AG08396 (cell line): ENCODE data around the gene CDKN2B.

ENCODE experiments used
- DNase-seq: peaks from one replicate; pipeline ENCODE4 v3.0.0; 2012; ENCODE audit warnings: low spot score, mixed read lengths

The CDKN2B gene

DNA sequence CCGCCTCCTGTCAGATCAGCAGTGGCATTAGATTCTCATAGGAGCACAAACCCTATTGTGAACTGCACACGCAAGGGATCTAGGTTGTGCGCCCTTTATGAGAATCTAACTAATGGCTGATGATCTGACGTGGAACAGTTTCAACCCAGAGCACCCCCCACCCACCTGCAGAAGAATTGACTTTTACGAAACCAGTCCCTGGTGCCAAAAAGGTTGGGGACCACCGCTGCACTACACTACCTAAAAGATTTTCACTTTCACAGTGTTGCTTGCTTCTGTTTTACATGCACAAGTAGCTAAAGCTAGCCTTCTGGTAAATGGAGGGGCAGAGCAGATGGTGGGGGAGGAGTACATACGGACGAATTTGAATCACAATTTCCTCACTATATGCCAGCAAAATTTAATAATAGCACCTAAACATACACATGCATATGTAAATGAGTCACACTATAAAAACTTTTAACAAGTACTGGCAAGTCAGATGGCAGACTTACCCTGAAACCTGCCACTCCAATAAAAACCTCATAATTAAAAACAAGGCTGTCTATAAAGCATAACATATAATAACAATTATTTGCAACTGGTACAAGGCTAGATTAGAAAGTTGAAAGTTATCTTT, 24.0 kb upstream of the CDKN2B start:
- no peak for DNase-seq

DNA sequence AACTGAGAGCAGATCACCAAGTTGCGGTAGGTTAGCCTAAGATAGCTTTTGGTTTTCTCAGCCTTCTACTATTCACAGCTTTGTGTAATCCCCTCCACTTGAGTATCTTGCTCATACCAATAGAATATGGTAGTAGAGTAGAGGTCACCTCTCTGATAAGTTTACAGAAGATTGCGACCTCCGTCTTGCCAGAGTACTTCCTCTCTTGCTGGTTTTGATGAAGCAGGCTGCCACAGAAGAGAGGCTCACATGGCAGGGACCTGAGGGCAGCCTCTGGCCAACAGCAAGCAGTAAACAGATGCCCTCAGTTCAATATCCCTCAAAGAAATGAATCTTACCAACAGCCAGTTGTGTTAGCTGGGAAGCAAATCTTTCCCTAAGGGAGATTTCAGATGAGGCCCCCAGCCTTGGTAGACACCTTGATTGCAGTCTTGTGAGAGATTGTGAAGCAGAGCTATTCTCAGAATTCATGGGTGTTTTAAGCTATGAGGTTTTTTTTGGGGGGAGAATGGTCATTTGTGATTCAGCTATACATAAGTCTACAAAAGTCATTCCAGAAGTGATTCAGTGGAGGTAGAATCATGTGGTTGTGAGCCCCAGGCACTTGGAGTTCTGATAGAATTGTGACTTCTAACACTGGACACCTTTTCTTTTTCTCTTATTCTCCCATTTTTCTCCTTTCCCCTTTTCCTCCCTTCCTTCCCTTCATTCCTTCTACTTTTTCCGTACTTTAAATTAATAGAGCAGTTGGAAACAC, 22.7 kb upstream of the CDKN2B start:
- DNase-seq = no peak

- DNase-seq = no peak
Observed at GRCh38 chr9:22030101-22030598, 21.0 kb upstream of the CDKN2B start.

- DNase-seq = no peak
Observed at GRCh38 chr9:22029231-22029630, 20.1 kb upstream of the CDKN2B start.

DNA sequence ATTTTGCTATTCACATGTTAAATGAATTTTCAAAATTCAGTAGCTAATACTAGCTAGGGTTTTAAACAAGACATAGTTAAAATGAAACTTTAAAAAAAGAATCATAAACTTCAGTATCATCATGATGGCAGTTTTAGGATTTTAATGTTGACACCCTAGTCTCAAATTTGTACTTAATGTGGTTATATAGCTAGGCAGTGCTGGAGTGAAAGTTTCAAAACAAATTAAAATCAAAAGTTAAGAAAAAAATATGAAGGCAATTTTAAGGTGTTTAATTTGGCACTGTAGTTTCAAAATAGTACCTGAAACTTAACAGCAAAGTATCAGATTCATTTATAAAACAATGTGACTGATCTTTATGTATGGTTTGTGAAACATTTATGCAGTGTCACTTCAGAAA, 19.3 kb upstream of the CDKN2B start:
- DNase-seq = no peak

GRCh38 chr9:22026696-22027095, 17.6 kb upstream of the CDKN2B start:
- DNase-seq = no peak

GRCh38 chr9:22022396-22022795, 13.3 kb upstream of the CDKN2B start:
- no peak for DNase-seq

- DNase-seq = no peak
Observed at GRCh38 chr9:22010866-22011625, 1.9 kb upstream of the CDKN2B start.

DNA sequence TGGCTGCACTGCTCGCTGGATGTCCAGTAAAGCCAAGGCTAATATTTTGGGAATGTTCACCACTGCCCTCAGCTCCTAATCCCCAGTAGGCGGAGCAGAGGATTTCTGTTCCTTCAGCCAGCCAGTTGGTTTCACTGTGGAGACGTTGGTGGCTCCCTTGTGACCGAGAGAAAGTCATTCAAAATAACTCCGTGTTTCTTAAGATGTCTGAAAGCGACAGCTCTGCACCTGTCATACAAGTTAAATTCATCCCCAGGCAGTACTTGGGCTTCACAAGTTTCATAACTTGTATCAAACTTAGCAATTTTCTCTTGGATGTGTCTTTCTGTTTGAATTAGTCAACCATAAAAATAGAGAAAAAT, 382 bp upstream of the CDKN2B start:
- no peak for DNase-seq

DNA sequence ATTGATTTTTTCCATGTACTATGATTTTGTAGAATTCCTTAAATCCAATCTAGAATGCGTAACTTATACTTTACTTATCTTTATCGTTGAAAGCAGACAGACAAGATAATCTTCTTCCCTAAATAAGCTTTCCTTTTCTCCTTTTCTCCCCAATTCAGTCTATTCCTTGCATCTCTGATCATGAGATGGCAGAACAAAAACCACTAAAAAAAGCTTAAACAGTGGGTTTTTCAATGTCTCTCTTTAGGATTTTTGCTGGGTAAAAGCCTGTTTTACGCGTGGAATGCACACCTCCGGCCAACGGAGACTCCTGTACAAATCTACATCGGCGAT, 755 bp downstream of the CDKN2B start:
- DNase-seq = no peak

GRCh38 chr9:22005702-22006606, 3.2 kb downstream of the CDKN2B start:
- no peak for DNase-seq

DNA sequence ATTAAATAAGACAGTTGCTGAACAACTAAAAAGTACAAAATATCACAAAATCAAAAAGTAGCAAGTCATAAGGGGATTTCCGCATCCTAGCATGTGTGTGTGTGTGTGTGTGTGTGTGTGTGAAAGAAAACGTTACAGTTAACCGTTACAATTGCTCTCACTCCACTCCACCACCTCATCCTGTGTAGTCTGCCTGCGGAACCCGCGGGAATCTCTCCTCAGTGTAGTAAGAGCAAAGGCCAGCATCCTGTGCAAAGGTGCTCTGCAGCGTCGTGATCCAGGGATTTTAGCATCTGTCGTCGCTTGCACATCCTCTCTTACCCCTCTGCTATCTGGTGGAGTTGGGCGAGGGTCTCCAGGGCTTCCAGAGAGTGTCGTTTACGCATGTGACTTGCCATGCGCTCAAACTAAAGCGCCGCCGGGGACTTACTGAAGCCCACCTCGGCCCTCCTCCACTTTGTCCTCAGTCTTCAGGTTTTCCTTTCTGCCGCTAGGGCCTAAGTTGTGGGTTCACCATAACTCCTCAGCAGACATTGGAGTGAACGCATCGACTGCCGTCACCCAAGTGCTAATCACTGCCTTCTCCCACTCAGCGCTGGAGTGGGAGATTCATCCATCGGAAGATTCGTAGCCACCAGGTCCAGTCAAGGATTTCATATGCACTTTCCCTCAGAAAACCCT, 3.9 kb downstream of the CDKN2B start:
- DNase-seq = no peak

- no peak for DNase-seq
Observed at GRCh38 chr9:22002038-22002437, 7.1 kb downstream of the CDKN2B start.

DNA sequence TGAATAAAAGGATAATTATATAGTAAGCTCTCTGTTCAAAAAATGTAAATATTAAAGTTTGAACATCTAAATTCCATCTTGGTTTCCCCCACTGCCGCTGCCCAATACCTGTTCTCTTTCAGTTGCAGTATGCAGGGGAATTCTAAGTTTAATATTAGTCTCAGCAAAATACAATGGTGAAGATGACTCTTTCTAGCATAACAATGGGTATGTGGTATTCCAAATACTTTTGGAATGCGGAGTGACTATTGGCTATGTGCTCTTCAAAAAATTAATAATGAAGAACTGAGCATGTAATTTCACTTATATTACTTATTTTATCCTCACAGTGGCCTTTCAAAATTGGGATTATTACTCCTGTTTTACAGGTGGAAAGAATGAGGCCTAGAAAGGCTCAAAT, 11.1 kb downstream of the CDKN2B start:
- no peak for DNase-seq

- no peak for DNase-seq
Observed at GRCh38 chr9:21997480-21997879, 11.6 kb downstream of the CDKN2B start.

DNA sequence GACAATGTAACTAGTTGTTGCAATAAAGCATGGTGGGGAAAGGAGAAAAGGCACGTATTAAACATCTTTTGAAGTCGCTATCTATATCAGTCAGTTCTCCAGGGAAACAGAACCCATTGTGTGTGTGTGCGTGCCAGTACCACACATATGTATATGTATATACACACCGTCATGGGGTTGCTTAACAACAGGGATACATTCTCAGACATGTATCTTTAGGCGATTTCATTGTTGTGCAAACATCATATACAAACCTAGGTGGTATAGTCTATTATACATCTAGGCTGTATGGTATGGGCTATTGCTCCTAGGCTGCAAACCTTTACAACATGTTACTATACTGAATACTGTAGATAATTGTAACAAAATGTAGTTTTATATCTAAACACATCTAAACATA, 12.2 kb downstream of the CDKN2B start:
- DNase-seq = no peak

DNA sequence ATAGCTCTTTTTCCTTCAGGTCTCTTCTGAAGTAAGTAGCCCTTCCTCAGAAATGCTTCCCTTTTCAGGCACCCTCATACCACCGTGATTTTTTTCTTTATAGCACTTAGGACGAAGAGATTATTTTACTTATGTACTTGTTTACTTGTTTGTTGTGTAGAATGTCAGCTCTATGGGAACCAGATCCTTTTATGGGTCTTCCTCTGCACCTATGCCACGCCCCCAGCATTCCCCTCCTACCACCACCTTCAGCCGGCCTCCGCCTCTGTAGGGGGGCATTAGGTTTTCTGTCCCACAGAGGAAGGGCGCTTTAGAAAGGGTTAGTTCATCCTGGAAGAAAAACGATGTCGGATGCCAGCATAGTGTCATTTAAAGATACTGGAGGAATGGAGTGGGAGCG, 12.7 kb downstream of the CDKN2B start:
- no peak for DNase-seq

GRCh38 chr9:21995666-21996398, 13.3 kb downstream of the CDKN2B start:
- peak; percentile 65 for DNase-seq

- DNase-seq = peak; percentile 82
Observed at GRCh38 chr9:21995006-21995665, 14.0 kb downstream of the CDKN2B start.

GRCh38 chr9:21994556-21995005, 14.5 kb downstream of the CDKN2B start, which contains the start of gene CDKN2B-AS1:
TSS of gene CDKN2B-AS1 (plus strand) at chr9:21994791.
- DNase-seq = peak; percentile 70
